ENCODE data around the gene PKD1L1. TPM values are rescaled to one million over a fixed set of nuclear protein-coding genes. Genes with fewer than 3 reads are reported as not detected.

The PKD1L1 gene
- total RNA-seq, 1 experiment from 2014 or later = not detected

DNA sequence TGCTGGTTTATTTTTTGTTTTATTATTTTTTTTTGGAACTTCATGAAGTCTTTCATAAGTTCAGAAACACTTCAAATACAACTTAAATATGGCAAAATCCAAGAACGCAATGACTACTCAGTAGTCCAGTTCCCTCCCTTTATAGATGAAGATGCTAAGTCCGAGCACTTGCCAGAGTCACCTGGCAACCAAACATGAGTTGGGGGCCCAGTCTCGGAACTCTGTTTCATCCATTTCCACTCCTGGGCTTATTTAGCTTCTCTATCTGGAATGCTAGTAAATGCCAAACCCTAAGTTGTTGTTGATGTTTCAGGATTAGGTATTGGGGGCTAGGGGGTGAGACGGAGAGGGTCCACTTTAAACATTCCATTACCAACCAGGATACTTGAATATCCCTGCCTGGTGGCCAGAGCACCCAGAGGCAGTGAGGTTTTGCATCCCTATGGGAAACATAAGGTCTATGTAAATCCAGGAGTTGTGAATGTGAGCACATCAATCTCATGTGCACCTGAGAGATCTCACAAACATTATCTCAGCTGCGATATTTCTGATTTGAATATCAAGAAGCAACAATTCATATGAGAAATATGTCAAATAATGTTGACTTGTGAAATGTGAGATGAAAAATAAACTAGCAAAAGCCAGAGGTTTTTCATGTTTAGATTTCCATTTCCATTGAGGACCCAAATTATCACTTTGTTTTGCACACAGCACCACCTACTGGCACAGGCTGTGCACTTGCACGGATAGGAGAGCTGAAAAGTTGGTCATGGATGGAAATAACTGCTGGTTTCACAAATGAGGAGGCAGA is 129.3 kb downstream of the PKD1L1 start:
- no peak overlapping the region for H3K4me3 ChIP-seq (ENCODE audit: low read depth, low read length, poor library complexity, severe bottlenecking)
- intact Hi-C loops (cut with micrococcal nuclease; ENCODE audit: unreplicated experiment) = loop anchor here (2.0 to 5.0 kb wide), 2 partner anchors 377 to 552 kb away; no protein-coding TSS in a partner anchor
- ChIA-PET POLR2A (ENCODE audit: low non-redundant PET) (interaction anchor here (0.6 kb wide), 1 partner anchor 332 kb away, joined by 8 read pairs; no protein-coding TSS in a partner anchor), CTCF (interaction anchor here (0.6 to 1.5 kb wide), 4 partner anchors 374 to 792 kb away, joined by 3 to 13 read pairs (median 4); no protein-coding TSS in a partner anchor)
- TF ChIP-seq, protein P1, sequence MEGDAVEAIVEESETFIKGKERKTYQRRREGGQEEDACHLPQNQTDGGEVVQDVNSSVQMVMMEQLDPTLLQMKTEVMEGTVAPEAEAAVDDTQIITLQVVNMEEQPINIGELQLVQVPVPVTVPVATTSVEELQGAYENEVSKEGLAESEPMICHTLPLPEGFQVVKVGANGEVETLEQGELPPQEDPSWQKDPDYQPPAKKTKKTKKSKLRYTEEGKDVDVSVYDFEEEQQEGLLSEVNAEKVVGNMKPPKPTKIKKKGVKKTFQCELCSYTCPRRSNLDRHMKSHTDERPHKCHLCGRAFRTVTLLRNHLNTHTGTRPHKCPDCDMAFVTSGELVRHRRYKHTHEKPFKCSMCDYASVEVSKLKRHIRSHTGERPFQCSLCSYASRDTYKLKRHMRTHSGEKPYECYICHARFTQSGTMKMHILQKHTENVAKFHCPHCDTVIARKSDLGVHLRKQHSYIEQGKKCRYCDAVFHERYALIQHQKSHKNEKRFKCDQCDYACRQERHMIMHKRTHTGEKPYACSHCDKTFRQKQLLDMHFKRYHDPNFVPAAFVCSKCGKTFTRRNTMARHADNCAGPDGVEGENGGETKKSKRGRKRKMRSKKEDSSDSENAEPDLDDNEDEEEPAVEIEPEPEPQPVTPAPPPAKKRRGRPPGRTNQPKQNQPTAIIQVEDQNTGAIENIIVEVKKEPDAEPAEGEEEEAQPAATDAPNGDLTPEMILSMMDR (conservative IDR thresholded peaks at IDR 0.05; ENCODE audit: low read depth, low read length) = peak; percentile 95
- TF ChIP-seq EZH2 (IDR thresholded peaks at IDR 0.05; ENCODE audit: borderline replicate concordance, low read depth, low read length, poor library complexity, severe bottlenecking) = no peak
- H3K9me3 ChIP-seq (ENCODE audit: low read depth, low read length, poor library complexity, severe bottlenecking) = no peaks in the 10 kb centered on the region
- peak; percentile 65 for DNase-seq (ENCODE audit: low spot score)
- no peak overlapping the region for H3K27ac ChIP-seq (ENCODE audit: low read depth, low read length, poor library complexity, severe bottlenecking)
- H3K36me3 ChIP-seq (ENCODE audit: insufficient read depth, low read length, poor library complexity, severe bottlenecking) = no peaks in the 10 kb centered on the region
- no TSS peak for BruUV-seq (replicated peaks)
- peaks cover 15% of the 10 kb centered on the region for H3K27me3 ChIP-seq (replicated peaks; ENCODE audit: insufficient read depth, low read depth, low read length, poor library complexity)
- no peaks in the 10 kb centered on the region for H3K4me1 ChIP-seq (ENCODE audit: insufficient read depth, low read length, poor library complexity, severe bottlenecking)

DNA sequence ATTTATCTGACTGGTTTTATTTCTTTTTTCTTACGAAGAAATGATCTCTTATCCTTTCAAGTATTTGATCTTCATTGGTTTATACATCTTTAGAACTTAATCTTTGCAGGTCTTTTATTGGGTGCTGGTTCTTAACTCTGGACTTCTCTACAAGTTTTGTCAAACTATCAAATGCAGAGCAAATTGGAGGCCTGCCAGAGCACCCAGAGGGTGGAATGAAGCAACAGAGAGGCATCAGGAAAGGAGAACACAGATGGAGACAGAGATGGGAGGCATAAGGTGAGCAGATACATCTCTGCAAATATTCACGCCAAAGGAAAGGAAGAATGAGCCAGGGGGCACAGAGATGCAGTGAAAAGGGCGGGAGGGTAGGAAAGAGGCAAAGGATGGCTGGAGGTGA is 130.3 kb downstream of the PKD1L1 start:
- Histone ChIP-seq H3K4me3 (ENCODE audit: low read depth, low read length, poor library complexity, severe bottlenecking) (no peak overlapping the region), H3K9me3 (ENCODE audit: low read depth, low read length, poor library complexity, severe bottlenecking) (no peaks in the 10 kb centered on the region), H3K27ac (ENCODE audit: low read depth, low read length, poor library complexity, severe bottlenecking) (no peak overlapping the region), H3K4me1 (ENCODE audit: insufficient read depth, low read length, poor library complexity, severe bottlenecking) (no peaks in the 10 kb centered on the region), H3K27me3 (replicated peaks; ENCODE audit: insufficient read depth, low read depth, low read length, poor library complexity) (peaks cover 9% of the 10 kb centered on the region), H3K36me3 (ENCODE audit: insufficient read depth, low read length, poor library complexity, severe bottlenecking) (no peaks in the 10 kb centered on the region)
- POLR2A ChIA-PET (ENCODE audit: low non-redundant PET) = no interaction called here
- no peak for TF ChIP-seq EZH2 (IDR thresholded peaks at IDR 0.05; ENCODE audit: borderline replicate concordance, low read depth, low read length, poor library complexity, severe bottlenecking)
- TF ChIP-seq, protein P1 (conservative IDR thresholded peaks at IDR 0.05; ENCODE audit: low read depth, low read length) = no peak
- no TSS peak for BruUV-seq (replicated peaks)
- no peak for DNase-seq (ENCODE audit: low spot score)
- CTCF ChIA-PET = no interaction called here
- intact Hi-C loops (cut with micrococcal nuclease; ENCODE audit: unreplicated experiment) = loop anchor here (2.0 to 5.0 kb wide), 2 partner anchors 376 to 551 kb away; no protein-coding TSS in a partner anchor

DNA sequence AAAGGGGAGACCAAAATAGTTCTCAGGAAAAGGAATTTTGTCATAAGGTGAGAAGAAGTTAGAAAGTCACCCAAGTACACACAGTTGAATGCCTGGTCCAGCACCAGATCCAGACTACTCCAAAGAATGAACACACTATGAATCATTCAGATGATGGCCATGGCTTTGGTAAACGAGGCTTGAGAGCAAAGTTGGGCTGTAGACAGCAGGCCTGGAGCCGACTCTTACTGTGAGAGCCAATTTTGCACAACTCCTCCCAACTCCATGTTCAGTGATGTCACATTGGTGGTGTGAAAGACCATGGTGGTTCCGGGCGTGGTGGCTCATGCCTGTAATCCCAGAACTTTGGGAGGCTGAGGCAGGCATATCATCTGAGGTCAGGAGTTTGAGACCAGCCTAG is 131.6 kb downstream of the PKD1L1 start:
- ChIA-PET CTCF (no interaction called here), POLR2A (ENCODE audit: low non-redundant PET) (no interaction called here)
- peaks cover 8% of the 10 kb centered on the region for H3K27me3 ChIP-seq (replicated peaks; ENCODE audit: insufficient read depth, low read depth, low read length, poor library complexity)
- H3K4me1 ChIP-seq (ENCODE audit: insufficient read depth, low read length, poor library complexity, severe bottlenecking) = no peaks in the 10 kb centered on the region
- H3K4me3 ChIP-seq (ENCODE audit: low read depth, low read length, poor library complexity, severe bottlenecking) = no peak overlapping the region
- BruUV-seq (replicated peaks) = no TSS peak
- intact Hi-C loops (cut with micrococcal nuclease; ENCODE audit: unreplicated experiment) = loop anchor here (5.0 kb wide), 1 partner anchor 374 kb away; no protein-coding TSS in a partner anchor
- no peaks in the 10 kb centered on the region for H3K36me3 ChIP-seq (ENCODE audit: insufficient read depth, low read length, poor library complexity, severe bottlenecking)
- no peaks in the 10 kb centered on the region for H3K9me3 ChIP-seq (ENCODE audit: low read depth, low read length, poor library complexity, severe bottlenecking)
- no peak overlapping the region for H3K27ac ChIP-seq (ENCODE audit: low read depth, low read length, poor library complexity, severe bottlenecking)
- TF ChIP-seq, protein P1 (conservative IDR thresholded peaks at IDR 0.05; ENCODE audit: low read depth, low read length) = no peak
- no peak for TF ChIP-seq EZH2 (IDR thresholded peaks at IDR 0.05; ENCODE audit: borderline replicate concordance, low read depth, low read length, poor library complexity, severe bottlenecking)
- DNase-seq (ENCODE audit: low spot score) = no peak
